ENCODE measurements around the gene COMMD7.

- TF ChIP-seq CTCF (conservative IDR thresholded peaks at IDR 0.05; ENCODE audit: low read length) (peak; percentile 30; the same call in 1 of the 2 replicates), EZH2phosphoT487 (IDR thresholded peaks at IDR 0.05; ENCODE audit: borderline replicate concordance, low read depth, low read length) (no peak)
Observed at GRCh38 chr20:32661820-32662528, 81.3 kb downstream of the COMMD7 start.
